Endothelial cell of umbilical vein (primary cell): ENCODE measurements around the gene ATP11C. TPM values are rescaled to one million over a fixed set of nuclear protein-coding genes. Genes with fewer than 3 reads are reported as not detected.
A peak's percentile ranks its signal among the peaks of the same experiment; 100 is the strongest.

Source experiments
- BruUV-seq: library from RNA; stranded (reverse); fragments of 400-500 nt; replicated peaks from 2 replicates; lab custom pipeline; 2021; lab: Mats Ljungman, UMichigan
- CTCF ChIA-PET: fragments of 300-600, 350-600 bp; sonication (Branson Sonifier 250); formaldehyde crosslinking; loops from one replicate; lab custom pipeline; 2021; ENCODE audit warnings: antibody characterized with exemption, inconsistent platforms; lab: Charles Lee
- POLR2A ChIA-PET: fragments of 300-600, 350-600 bp; sonication (Branson Sonifier 250); formaldehyde crosslinking; loops from one replicate; lab custom pipeline; 2021; ENCODE audit warnings: antibody characterized with exemption, inconsistent platforms; lab: Charles Lee
- DNase-seq: peaks from one replicate; pipeline ENCODE4 v3.0.0-alpha.2; 2011; ENCODE audit warnings: low read depth, low spot score
- FAIRE-seq: peaks from 2 replicates; lab custom pipeline; 2011; peaks lifted over from hg19 to GRCh38; lab: Jason Lieb, UNC
- H2AFZ ChIP-seq: 2 replicates; pipeline ENCODE4 v1.6.0; 2012; ENCODE audit warnings: low read depth, low read length, control low read depth, inconsistent platforms
- H3K27ac ChIP-seq: 2 replicates; pipeline ENCODE4 v1.5.1; 2011; ENCODE audit warnings: low read depth, mild to moderate bottlenecking, control low read depth, low read length, moderate library complexity; ENCODE audit not compliant: insufficient read depth
- H3K27me3 ChIP-seq, 2 experiments: 2 replicates each; pipeline versions ENCODE4 v1.6.0 to v1.6.1; 2011; ENCODE audit warnings: low read length in 2 of 2, mixed read lengths in 1 of 2; ENCODE audit not compliant: control insufficient read depth in 2 of 2, insufficient read depth in 2 of 2
- H3K36me3 ChIP-seq, 2 experiments: 2 replicates in 1 of 2; 3 replicates in 1 of 2; pipeline ENCODE4 v1.5.1; 2011; ENCODE audit warnings: low read length in 2 of 2, mild to moderate bottlenecking in 1 of 2, moderate library complexity in 1 of 2; ENCODE audit not compliant: control insufficient read depth in 2 of 2, insufficient read depth in 2 of 2; ENCODE audit errors: extremely low read depth in 1 of 2
- H3K4me1 ChIP-seq: 3 replicates; pipeline ENCODE4 v1.5.1; 2011; ENCODE audit warnings: mild to moderate bottlenecking, low read length; ENCODE audit not compliant: control insufficient read depth, insufficient read depth; ENCODE audit errors: extremely low read depth
- H3K4me2 ChIP-seq: 2 replicates; pipeline ENCODE4 v1.6.1; 2011; ENCODE audit warnings: low read length, control low read depth, mixed read lengths; ENCODE audit not compliant: insufficient read depth
- H3K4me3 ChIP-seq, 3 experiments: fragments of 200-600 bp in 1 of 3; sonication (generic), shearing (Covaris generic) in 1 of 3; replicated peaks in 1 of 3; 2 replicates each; pipeline ENCODE4 v1.5.1; 2011 to 2016; ENCODE audit warnings: control low read depth in 3 of 3, low read length in 3 of 3, mild to moderate bottlenecking in 2 of 3, inconsistent platforms in 1 of 3, low read depth in 1 of 3, moderate library complexity in 1 of 3; ENCODE audit not compliant: insufficient read depth in 1 of 3
- H3K79me2 ChIP-seq: 2 replicates; pipeline ENCODE4 v1.6.0; 2012; ENCODE audit warnings: low read length, inconsistent platforms; ENCODE audit not compliant: control insufficient read depth, insufficient read depth
- H3K9ac ChIP-seq: replicated peaks from 2 replicates; pipeline ENCODE3; 2011; ENCODE audit warnings: low read length, control low read depth; ENCODE audit not compliant: insufficient read depth; ENCODE audit errors: extremely low read depth
- H3K9me1 ChIP-seq: replicated peaks from 3 replicates; pipeline ENCODE4 v1.6.0; 2011; ENCODE audit warnings: mild to moderate bottlenecking, low read length; ENCODE audit not compliant: control insufficient read depth, insufficient read depth; ENCODE audit errors: extremely low read depth
- H3K9me3 ChIP-seq: replicated peaks from 2 replicates; pipeline ENCODE4 v1.5.1; 2012; ENCODE audit warnings: low read length, inconsistent platforms; ENCODE audit not compliant: control insufficient read depth, insufficient read depth
- H4K20me1 ChIP-seq: replicated peaks from 2 replicates; pipeline ENCODE3; 2011; ENCODE audit warnings: mild to moderate bottlenecking, low read length; ENCODE audit not compliant: control insufficient read depth, insufficient read depth; ENCODE audit errors: extremely low read depth
- EZH2 ChIP-seq: IDR thresholded peaks from 2 replicates; pipeline ENCODE4 v1.6.1; 2012; ENCODE audit warnings: borderline replicate concordance, low read depth, mild to moderate bottlenecking, moderate library complexity, low read length, inconsistent platforms; ENCODE audit not compliant: severe bottlenecking
- FOS ChIP-seq: IDR thresholded peaks from 2 replicates; pipeline ENCODE4 v1.6.1; 2011; ENCODE audit warnings: mild to moderate bottlenecking, low read length, moderate library complexity, borderline replicate concordance; ENCODE audit not compliant: insufficient read depth
- JUN ChIP-seq: IDR thresholded peaks from 2 replicates; pipeline ENCODE4 v1.6.1; 2011; ENCODE audit warnings: borderline replicate concordance, low read depth; ENCODE audit not compliant: insufficient read length, insufficient read depth
- MYC ChIP-seq: IDR thresholded peaks from one replicate; pipeline ENCODE4 v1.6.1; 2011; ENCODE audit warnings: mild to moderate bottlenecking, low read depth, low read length
- POLR2A ChIP-seq: IDR thresholded peaks from 2 replicates; pipeline ENCODE4 v1.6.1; 2012; ENCODE audit warnings: low read depth, mild to moderate bottlenecking, control low read depth, low read length
- POLR2AphosphoS5 ChIP-seq: IDR thresholded peaks from 2 replicates; pipeline ENCODE4 v1.6.1; 2012; ENCODE audit warnings: low read depth, mild to moderate bottlenecking, control low read depth, low read length, moderate library complexity; ENCODE audit not compliant: insufficient read depth
- dilution Hi-C: fragments of 300-500 bp; cut with MboI; formaldehyde crosslinking; loops from one replicate; pipeline ENCODE4 v1.15.0; 2019; ENCODE audit warnings: low sequenced_read_pairs; ENCODE audit not compliant: extremely low pct_ligation_motif_present
- intact Hi-C: fragments of 100-400 bp; cut with micrococcal nuclease; formaldehyde crosslinking; loops from one replicate; pipeline ENCODE4 v1.10.0; 2022
- polyA plus RNA-seq, 4 experiments: library from polyadenylated mRNA; depleted of rRNA in 3 of 4; stranded (reverse) in 3 of 4; unstranded in 1 of 4; fragments of >200 nt; gene quantifications; 2 replicates each; pipeline versions ENCODE4 v1.2.1 to v1.2.3, GENCODE V29; 2011 to 2012; ENCODE audit warnings: missing spikeins in 1 of 4
- total RNA-seq: library from RNA; stranded (reverse); gene quantifications from 2 replicates; pipeline ENCODE4 v1.2.3, GENCODE V29; 2021
- TF ChIP-seq, protein P1 (sequence below), 2 donors: IDR thresholded peaks; 1 replicate in 1 of 2; 2 replicates in 1 of 2; pipeline ENCODE4 v1.5.1; 2011; ENCODE audit warnings: low read length in 2 of 2, mild to moderate bottlenecking in 2 of 2, moderate library complexity in 2 of 2, control low read depth in 1 of 2, inconsistent platforms in 1 of 2, low read depth in 1 of 2; ENCODE audit not compliant: insufficient read depth in 1 of 2; ENCODE audit errors: extremely low read depth in 1 of 2
- TF ChIP-seq, protein P2 (sequence below): IDR thresholded peaks from 2 replicates; pipeline ENCODE4 v1.6.1; 2011; ENCODE audit not compliant: insufficient read depth, insufficient read length

The ATP11C gene
- total and polyA plus RNA-seq, 2 donors (not counting 3 experiments of a cell fraction or from before 2014, with no cell fraction given) = 9.1 to 31.8 TPM

DNA sequence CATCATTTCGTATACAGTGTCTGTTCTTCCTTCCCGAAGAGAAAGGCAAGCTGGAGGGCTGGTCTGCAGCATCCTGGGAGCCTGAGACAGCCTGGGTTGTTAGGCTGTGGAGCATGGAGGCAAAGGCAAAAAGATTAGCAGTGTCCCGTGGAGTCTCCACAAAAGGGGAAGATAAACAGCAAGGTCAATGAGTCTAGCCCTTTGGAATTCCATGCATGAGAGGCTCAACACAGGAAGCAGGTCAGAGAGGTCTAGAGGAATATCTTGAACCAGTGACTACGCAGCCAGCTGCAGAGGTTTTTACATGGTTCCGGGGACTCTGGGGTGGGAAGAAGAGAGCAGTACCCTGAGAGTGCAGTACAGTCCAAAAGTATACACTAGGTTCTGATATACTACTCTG, 212.7 kb downstream of the ATP11C start:
- Histone ChIP-seq H3K9me1 (no peaks in the 10 kb centered on the region), H3K9ac (no peak overlapping the region), H3K4me1 (peaks cover 5% of the 10 kb centered on the region), H3K4me2 (peak overlapping the region; percentile 4), H3K4me3 (no peak overlapping the region), H3K27me3 (no peaks in the 10 kb centered on the region), H3K36me3 (no peaks in the 10 kb centered on the region), H3K79me2 (no peaks in the 10 kb centered on the region), H3K27ac (no peak overlapping the region), H3K9me3 (no peaks in the 10 kb centered on the region), H4K20me1 (no peaks in the 10 kb centered on the region), H2AFZ (no peak overlapping the region)
- dilution Hi-C loops (no loop called here), intact Hi-C loops (loop anchor here (2.0 kb wide), 1 partner anchor 19 kb away; no protein-coding TSS in a partner anchor)
- peak; percentile 76 for FAIRE-seq
- TF ChIP-seq JUN (no peak), MYC (no peak), POLR2AphosphoS5 (no peak), POLR2A (no peak), FOS (peak; percentile 25), EZH2 (no peak)
- TF ChIP-seq, protein P1, sequence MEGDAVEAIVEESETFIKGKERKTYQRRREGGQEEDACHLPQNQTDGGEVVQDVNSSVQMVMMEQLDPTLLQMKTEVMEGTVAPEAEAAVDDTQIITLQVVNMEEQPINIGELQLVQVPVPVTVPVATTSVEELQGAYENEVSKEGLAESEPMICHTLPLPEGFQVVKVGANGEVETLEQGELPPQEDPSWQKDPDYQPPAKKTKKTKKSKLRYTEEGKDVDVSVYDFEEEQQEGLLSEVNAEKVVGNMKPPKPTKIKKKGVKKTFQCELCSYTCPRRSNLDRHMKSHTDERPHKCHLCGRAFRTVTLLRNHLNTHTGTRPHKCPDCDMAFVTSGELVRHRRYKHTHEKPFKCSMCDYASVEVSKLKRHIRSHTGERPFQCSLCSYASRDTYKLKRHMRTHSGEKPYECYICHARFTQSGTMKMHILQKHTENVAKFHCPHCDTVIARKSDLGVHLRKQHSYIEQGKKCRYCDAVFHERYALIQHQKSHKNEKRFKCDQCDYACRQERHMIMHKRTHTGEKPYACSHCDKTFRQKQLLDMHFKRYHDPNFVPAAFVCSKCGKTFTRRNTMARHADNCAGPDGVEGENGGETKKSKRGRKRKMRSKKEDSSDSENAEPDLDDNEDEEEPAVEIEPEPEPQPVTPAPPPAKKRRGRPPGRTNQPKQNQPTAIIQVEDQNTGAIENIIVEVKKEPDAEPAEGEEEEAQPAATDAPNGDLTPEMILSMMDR (IDR thresholded peaks at IDR 0.05; ENCODE audit: extremely low read depth in 1 of 2, insufficient read depth in 1 of 2, low read depth in 1 of 2, low read length in 2 of 2) = no peak
- TF ChIP-seq, protein P2, sequence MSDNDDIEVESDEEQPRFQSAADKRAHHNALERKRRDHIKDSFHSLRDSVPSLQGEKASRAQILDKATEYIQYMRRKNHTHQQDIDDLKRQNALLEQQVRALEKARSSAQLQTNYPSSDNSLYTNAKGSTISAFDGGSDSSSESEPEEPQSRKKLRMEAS = no peak
- BruUV-seq = no TSS peak
- ChIA-PET CTCF (no interaction called here), POLR2A (interaction anchor here (0.6 kb wide), 1 partner anchor 92 kb away, joined by 5 read pairs; no protein-coding TSS in a partner anchor)
- peak; percentile 11 for DNase-seq
